Measurements from ENCODE around the gene NPY. TPM values are rescaled to one million over a fixed set of nuclear protein-coding genes. Genes with fewer than 3 reads are reported as not detected.

Gene NPY
- total RNA-seq, 1 donor from 2014 or later: not detected

DNA sequence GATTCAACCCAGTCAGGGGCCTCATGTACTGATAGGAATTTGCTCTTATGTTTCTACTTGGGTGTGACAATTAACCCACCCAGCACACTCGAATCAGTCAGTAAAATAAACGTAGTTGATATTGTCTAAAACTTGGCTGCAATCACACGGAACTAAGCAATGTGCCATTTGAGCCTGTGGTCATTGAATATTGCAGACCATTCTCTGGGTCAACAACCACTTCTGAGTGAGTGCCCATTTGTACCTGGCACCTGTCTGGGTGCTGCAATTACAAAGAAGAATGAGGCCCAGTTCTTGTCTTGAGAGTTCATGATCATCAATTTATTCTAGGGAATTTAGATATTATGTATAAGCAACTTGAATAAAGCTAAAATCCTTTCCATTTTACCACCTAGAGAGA lies 29.8 kb downstream of the NPY start:
- no peak for DNase-seq (ENCODE audit: low spot score)

DNA sequence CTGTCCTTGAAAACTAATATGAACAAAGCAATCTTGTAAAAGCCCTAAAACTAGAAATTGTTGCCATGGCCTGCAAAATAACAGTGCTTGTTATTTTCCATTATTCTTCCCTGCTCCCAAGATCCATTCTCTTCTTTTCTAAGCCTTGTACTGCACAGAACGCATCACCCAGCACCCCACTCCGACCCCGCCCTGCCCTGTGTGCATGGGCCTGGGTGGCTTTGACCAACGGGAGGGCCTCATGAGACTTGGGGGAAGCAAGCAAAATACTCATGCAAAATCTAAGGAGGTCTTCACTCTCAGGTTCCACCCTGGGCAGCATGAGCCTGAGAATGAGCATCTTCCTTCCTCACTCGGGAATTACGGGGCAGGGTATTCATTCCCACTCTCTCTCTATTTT lies 32.4 kb downstream of the NPY start:
- DNase-seq (ENCODE audit: low spot score): no peak

DNA sequence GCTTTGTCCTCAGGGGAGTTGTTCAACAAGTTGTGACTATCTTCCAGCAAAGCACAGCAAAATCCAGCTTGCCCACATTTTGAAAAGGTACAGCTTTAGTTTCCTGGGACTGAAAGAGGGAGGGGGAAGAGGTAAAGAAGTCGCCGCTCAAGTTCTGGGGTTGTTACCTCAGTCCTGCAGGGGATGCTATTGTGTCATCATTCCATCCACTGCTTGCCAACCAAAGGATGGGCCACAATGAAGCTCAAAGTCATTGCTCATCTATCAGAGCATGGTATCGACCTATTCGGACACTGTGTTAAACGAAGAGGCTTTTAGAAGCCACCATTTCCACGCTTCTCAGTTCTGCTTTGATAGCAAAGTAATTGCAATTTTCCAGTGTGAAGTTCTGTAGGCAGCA lies 34.3 kb downstream of the NPY start:
- no peak for DNase-seq (ENCODE audit: low spot score)

DNA sequence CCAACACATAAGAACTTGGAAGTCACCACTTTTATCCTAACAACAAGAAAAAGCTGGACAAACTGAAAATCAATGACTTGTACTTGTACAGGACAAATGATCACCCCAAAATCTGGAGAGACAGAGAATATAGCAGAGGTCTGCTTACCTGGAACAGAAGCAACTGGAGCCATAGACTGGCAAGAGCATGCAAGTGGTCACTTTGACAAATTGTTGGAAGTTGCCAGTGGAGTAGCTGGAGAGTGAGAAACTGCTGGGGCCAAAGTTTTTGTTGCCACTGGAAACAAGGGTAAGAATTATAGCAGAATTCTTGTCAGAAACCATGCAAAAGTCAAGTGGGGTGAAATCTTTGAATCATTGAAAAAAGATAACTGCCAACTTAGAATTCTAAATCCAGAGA lies 35.2 kb downstream of the NPY start:
- no peak for DNase-seq (ENCODE audit: low spot score)

DNA sequence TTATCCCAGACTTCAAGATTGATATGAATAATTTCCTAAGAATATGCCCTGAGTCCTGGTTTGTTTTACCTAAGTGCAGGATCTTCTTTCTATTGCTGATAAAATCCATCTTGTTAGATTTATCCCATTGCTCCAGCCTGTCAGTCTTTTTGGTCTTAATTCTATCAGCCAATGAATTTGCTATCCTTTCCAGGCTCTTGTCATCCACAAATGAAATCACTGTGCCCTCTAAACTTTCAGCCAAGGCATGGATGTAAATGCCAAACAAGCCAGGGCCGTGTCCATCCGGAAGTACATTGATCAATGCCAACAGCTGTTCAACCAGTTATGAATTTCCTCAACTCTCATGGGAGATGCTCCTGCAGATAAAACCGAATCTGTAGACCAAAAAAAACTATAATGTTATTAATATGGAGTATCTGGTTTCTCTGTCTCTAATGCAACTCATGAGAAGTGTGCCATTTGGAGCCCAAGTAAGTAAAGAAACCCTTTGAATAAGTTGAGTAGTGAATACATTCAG lies 40.0 kb downstream of the NPY start:
- DNase-seq (ENCODE audit: low spot score): no peak

DNA sequence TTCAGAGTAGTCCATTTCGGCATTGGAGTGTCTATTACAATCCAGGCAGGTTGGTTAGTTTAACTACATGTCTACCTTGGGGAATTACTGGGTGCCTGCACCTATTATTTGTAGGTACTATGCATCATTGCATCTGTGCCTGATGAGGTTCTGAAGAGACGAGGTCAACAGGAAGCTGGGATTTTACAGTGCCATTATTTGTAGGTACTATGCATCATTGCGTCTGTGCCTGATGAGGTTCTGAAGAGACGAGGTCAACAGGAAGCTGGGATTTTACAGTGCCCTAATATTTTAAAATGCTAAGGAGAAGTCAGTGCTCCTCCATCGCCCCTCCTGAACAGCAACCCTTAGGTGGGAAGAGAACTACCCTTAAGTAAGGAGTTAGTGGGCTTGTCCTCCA lies 41.7 kb downstream of the NPY start:
- no peak for DNase-seq (ENCODE audit: low spot score)

DNA sequence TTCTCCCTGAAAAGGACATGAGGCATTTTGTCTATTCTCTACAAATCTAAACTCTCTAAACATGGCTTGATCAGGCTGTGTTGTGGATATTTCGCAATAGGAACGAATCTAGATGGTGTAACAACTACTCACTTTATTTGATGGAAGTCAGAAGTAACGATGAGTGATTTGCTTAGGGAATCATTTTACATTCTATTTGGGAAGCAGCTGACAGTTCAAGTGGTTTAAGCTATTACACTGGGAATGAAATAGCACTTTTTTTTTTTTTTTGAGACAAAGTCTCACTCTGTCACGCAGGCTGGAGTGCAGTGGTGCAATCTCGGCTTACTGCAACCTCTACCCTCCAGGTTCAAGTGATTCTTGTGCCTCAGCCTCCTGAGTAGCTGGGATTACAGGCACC lies 44.1 kb downstream of the NPY start:
- no peak for DNase-seq (ENCODE audit: low spot score)

DNA sequence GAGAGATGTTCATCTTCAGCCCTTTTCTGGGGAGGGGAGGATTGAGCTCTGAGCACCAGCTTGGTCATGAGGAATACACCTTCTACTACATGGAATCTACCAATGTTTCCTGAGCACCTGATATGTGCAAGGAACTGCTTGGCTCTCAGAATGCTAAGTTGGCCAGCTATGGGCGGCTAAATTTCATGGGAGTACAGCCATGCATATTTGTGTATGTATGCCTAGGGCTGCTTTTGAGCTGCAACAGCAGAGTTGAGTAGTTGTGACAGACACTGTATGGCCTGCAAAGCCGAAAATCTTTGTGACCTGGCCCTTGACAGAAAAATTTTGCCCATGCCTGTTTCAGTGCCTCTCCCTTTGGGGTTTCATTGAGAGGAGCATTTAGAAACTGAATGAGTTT lies 44.9 kb downstream of the NPY start:
- no peak for DNase-seq (ENCODE audit: low spot score)

DNA sequence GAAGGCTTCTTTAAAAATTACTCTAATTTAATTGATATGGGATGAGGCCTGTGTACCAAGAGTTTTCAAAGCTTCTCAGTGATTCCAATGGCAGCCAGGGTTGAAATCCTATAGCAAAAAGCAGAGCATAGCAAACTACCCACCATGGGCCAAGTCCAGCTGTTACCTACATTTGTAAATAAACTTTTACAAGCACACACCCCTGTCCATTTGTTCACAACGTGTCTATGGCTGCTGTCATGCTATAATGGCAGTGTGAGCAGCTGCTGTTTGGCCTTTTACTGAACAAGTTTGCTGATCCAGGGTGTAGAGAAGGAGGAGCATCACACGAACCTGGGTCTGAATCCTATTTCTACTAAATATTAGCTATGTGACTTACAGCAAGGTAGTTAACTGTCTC lies 50.0 kb downstream of the NPY start:
- no peak for DNase-seq (ENCODE audit: low spot score)

DNA sequence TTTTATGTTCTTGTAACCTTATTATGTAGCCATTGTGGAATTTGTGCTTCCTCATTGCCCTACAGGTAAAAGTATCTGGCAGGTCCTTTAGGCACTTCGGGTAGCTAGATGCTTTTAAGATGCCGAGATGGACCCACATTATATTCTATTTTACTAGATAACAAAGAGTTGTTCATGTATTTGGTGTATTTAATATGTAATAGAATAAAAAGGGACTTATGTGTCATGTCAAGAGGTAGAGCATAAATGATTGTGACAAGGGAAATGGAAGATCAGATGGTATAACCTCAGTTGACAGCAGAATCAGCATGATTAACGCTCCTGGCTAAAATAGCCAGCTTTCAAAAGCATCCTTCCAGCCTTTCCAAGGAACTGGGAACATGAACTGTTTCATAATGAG lies 50.6 kb downstream of the NPY start:
- DNase-seq (ENCODE audit: low spot score): no peak

DNA sequence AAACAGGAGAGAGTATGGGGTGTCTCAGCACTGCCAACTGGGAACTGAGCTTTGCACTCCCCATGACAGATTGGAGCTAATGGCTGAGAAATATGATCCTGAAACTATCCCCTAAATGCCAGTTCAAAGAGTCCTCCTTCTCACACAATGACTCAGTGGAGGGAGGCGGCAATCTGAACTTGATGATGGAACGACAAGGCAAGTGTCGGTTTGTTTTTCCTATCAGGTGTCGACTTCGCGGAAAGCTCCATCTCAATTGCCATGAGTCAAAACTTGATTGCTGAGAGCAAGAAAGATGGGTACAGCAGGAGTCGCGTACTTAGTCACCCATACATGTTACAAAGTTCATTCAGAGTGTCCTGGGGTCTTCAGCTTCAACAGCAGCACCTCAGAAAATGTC lies 52.5 kb downstream of the NPY start:
- DNase-seq (ENCODE audit: low spot score): no peak

DNA sequence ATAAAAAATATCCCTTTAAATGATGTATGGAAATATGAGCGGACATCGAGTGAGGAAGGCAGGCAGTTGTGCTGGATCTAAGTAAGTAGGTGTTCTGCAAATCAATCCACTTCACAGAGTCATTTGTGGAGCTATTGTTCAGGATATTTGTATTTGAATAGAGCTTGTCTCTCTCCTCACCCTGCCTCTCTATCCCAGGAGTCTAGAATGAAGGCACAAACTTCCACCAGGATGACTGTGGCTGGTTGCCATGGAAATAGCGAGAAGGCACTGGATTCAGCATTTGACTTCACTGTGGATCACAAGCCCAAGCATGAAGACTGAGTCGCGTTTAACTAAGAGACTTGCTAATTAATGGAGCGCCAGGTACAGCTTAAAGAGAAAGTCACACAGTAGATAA lies 53.2 kb downstream of the NPY start:
- no peak for DNase-seq (ENCODE audit: low spot score)

DNA sequence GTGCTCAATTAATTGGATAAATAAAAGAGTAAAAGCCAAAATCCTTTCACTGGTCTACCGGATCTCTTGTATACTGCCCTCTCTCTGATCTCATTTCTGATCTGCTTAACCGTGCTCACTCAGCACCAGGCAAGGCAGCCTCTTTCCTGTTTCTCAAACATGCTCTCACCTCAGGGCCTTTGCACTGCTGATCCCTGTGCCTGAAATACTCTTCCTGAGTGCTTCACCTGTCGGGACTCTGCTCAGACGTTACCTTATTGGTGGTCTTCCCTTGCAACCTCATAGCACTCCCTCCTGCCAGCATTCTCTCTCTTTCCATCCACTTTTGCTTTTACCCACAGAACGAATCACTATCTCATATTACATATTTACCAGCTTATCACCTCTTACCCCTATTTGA lies 55.6 kb downstream of the NPY start:
- DNase-seq (ENCODE audit: low spot score): no peak

DNA sequence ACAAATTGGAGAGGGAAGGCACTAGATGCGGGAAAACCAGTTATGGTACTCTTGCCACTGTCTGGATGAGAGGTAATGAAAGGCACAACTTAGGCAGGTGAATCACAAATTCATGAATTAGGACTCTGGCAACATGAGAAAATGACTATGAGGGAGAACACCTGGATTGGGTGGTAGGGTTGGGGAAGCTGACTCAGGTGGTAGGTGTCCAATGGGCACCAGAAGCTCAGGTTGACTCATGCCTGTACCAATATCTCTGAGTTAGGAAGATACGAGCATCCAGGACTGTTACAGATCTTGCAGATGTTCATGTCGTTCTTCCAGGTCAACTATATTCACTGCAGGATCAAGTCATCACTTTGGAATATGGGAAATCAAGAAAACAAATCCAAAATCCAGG lies 56.7 kb downstream of the NPY start:
- DNase-seq (ENCODE audit: low spot score): no peak

Measured in ureter (tissue), 1 donor.